ENCODE data around the gene CIB4.

DNA sequence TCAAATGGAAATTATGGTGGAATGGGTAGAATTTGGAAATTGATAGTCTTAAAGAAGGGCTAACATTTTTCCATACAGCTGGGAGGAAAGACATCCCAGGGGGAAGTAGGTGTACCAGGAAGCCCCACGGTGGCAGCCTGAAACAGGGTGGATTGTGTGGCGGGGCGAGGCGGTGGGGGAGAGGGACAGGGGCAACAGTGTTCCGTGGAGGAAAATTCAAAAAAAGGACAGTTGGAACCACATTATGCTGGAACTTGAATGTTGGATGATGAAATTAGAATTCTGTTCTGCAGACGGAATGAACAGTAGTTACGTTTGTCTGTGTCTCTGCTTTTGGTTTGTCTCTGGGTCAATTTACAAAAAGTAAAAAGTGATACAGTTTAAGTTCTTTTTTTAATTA is 10.6 kb upstream of the CIB4 start:
- TF ChIP-seq, protein P1, sequence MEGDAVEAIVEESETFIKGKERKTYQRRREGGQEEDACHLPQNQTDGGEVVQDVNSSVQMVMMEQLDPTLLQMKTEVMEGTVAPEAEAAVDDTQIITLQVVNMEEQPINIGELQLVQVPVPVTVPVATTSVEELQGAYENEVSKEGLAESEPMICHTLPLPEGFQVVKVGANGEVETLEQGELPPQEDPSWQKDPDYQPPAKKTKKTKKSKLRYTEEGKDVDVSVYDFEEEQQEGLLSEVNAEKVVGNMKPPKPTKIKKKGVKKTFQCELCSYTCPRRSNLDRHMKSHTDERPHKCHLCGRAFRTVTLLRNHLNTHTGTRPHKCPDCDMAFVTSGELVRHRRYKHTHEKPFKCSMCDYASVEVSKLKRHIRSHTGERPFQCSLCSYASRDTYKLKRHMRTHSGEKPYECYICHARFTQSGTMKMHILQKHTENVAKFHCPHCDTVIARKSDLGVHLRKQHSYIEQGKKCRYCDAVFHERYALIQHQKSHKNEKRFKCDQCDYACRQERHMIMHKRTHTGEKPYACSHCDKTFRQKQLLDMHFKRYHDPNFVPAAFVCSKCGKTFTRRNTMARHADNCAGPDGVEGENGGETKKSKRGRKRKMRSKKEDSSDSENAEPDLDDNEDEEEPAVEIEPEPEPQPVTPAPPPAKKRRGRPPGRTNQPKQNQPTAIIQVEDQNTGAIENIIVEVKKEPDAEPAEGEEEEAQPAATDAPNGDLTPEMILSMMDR (IDR thresholded peaks at IDR 0.05), result no peak
- TF ChIP-seq POLR2A (IDR thresholded peaks at IDR 0.05), result no peak
